CD4-positive, alpha-beta T cell treated with Interleukin-6 for 4 hours (primary cell): ENCODE data around the gene HIVEP3.
"Not testable (repeated sequence)": the region's sequence is repeated elsewhere in the genome, so short reads cannot be mapped to it uniquely, and the experiment has no call there.

Experiments
- DNase-seq: peaks from one replicate; pipeline ENCODE4 v3.0.0-alpha.2; 2020; ENCODE audit warnings: mixed read lengths

Gene HIVEP3

DNA sequence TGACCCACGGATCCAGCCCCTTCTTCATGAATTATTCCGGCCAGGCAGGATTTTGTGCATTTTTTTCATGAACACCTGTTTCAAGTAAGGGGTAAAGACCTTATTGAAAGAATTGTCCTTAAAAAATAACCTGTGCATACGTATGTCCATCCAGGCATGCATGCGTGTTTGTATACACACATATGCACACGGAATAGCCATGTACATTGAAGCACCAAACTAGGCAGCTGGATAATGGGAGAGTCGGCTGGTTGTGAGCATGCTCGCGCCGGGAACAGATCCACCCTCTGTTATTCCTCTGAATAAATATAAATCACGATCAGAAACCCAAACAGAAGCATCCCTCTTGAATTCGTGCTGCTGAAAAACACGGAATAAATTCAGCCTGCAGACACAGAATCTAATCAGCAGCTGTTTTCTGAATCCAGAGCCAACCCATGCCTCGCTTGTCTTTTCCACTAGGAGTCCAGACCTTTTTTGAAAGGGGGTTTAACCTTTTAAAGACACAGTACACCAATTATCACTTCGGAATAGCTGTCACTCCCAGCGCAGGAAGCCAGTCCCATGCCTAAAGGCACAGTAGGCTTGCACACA, at the start of gene HIVEP3:
Gene HIVEP3 (minus strand): TSS at position 473 of the 594 bp plus-strand sequence.
- DNase-seq: no peak

DNA sequence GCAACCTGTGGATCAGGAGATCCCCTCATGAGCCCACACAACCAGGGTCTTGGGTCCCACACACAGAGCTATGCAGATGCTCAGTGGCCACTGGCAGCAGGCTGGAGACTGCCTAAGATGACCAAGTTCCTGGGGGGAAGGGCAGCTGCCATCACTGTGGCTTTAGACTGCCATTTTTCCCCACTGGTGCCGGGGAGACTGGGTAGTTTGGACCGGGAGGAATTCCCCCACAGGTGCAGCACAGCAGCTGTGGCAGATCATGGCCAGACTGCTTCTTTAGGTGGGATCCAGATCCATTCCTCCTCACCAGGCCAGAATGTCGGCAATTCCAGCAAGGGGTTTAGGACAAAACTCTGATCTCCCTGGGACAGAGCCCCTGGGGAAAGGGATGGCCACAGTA, 45.7 kb upstream of the HIVEP3 start:
- no peak for DNase-seq

DNA sequence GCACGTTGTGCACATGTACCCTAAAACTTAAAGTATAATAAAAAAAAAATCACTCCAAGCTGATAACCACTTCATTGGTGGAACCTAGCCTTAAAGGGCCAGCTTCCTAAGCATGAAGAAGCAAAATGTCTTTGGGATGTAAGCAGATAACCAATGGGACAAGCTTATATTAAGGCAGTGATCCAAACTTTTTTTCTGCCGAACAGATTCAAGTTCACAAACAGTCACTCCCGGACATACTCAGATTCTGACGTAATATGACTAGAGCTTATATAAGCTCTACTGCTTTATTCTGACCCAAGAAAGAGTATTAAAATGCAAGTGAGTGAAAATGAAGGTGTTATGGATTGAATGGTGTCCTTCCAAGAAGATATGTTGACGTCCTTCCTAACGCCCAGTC, 44.9 kb upstream of the HIVEP3 start:
- no peak for DNase-seq

DNA sequence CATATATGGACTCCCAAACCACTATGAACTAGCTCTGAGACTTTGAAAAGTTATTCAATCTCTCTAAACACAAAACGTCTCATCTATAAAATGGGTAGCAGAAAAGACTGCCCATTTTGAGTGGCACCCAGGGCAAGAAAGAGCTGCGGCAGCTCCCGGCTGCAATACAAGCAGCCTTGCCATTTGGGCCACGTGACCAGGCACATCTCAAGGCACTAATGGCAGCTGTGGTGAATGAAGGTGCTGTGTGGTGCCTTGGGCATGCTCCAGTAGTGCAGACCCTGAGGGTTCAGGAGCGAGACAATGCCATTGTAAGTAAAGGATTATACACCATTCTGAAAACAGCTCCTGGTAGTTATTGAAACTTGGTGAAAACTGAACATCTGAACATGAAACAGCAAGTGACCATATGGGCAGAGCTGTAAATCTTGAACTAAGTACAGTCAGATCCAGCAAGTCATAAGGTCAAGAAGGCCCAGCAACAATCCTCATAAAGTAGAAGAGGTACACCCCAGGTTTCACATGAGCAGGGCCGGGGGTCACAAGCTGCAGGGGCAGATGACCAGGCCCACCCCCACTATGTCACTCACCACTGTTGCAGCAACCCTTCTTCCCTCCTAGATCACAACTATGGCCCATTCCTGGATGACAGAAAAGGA, 39.4 kb upstream of the HIVEP3 start:
- no peak for DNase-seq

DNA sequence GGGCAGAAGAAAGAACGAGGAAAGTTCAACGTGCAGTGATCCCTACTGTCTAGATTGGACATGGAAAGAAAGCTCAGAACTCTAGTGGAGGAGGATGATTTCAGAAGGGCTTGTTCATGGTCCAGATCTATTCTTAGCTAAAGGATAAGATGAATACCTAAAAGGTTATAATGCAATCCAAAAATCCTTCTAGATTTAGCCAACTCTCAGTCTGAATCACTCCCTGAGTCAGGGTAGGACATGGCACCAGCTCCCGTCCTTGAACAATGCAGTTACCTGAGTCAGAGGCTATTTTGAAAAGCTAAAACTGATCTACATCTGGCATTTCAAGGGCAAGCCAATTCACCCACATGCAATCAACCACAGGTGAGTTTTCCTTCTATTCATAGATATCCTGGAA, 38.8 kb upstream of the HIVEP3 start:
- DNase-seq: no peak

DNA sequence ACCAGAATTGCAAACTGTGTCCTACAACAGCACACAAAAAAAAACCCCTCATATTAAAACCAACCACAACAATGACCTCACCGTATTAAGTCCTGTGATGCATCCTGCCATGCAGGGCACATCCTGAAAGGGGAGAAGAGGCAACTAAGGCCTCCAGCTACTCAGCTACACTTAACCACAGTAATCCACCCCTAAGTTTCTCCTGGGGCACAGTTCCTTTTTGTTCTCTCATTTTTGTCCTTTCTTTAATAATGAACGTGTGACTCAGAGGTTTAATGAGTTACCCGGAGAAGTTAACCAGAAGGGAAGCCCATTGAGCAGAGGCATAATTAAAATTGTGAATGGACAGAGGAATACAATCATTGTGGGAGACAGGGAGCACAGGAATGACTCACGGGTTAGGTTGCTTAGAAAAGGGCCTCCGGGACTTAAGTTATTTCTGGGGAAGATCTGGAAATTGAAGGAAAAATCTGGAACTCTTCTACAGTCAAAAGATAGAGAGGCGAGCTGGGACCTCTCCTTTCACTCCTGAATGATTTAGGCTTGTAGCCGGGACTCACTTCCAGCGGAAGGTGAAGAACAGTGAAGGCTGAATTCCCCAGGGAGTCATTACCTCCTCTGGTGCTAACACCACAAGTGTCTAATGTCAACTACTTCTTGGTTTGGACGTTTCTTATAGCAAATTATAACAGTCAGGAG, 36.9 kb upstream of the HIVEP3 start:
- no peak for DNase-seq

DNA sequence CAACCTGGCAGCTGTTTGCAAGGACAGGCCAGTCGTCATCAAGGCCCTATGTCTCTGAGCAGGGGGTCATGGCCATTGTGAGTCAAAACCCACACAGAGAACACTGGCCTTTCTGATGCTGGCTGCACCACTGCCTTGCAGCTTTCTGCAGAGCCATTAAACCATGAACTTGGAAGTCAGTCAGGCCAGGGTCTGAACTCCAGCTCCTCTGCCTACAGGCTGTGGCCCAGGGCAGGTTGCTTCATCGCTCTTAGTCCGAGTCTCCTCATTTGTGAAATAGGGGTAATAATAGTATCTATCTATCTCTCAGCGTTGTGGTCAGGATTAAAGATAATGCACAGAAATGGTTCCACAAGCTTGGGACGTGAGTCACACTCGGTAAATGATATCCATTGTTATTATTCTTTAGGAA, 35.8 kb upstream of the HIVEP3 start:
- DNase-seq: no peak

DNA sequence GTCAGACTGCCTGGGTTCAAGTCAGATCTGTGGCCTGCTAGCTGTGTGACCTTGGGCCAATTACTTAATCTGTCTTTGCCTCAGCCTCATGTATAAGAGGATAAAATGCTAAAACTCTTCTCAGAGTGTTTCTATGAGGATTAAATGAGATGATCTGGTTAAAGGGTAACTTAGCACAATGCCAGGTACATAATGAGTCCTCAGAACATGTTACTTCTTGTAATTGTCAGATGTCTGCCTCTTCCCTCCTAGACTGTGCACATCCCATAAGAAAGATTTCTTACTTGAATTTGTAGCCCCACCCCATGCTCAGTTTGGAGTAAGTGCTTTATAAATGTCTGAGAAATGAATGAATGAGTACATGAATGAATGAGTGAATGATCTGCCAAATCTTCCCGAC, 34.6 kb upstream of the HIVEP3 start:
- DNase-seq: no peak

DNA sequence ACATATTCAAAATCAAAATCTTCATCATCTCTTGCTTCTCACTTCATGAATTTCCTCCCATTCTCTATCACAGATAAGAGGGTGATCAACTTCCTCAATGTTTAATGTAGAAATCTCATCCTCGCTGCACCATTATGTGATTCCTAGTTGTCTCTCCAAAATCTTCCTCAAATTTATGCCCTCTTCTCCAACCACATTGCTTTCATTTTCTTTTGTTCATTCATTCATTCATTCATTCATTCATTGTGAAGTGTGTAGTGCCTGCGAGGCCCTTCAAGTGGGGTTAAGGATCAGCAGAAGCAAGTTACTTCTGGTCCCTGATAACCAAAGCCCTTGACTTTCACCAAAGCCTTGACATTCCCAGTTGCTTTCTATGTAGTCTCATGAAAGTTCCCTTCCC, 33.5 kb upstream of the HIVEP3 start:
- no peak for DNase-seq

DNA sequence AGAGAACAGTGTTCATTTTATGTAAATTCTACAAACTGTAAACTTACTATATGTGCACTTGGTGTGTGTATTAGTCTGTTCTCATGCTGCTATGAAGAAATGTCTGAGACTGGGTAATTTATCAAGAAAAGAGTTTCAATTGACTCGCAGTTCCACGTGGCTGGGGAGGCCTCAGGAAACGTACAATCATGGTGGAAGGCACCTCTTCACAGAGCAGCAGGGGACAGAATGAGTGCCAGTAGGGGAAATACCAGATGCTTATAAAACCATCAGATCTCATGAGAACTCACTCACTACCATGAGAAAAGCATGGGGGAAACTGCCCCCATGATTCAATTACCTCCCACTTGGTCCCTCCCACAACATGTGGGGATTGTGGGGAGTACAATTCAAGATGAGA, 32.8 kb upstream of the HIVEP3 start:
- DNase-seq: not testable (repeated sequence)

DNA sequence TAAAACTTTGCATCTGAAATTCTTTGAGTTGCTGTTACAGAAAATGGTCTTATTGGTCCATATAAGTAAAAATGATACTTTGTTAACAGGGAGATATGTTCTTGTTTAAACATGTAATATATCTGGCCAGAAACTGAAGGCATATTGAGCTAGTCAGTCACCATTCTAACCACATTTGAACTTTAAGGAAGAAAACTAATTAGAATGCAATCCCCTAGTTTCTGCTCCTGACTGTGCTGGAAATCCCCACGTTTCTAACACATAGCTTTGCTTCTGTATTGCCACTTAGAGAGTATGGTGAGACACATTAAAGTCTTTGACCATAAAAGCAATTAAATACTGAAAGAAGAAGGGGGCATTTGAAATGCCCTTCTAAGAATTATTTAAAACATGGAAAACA, 32.1 kb upstream of the HIVEP3 start:
- no peak for DNase-seq

DNA sequence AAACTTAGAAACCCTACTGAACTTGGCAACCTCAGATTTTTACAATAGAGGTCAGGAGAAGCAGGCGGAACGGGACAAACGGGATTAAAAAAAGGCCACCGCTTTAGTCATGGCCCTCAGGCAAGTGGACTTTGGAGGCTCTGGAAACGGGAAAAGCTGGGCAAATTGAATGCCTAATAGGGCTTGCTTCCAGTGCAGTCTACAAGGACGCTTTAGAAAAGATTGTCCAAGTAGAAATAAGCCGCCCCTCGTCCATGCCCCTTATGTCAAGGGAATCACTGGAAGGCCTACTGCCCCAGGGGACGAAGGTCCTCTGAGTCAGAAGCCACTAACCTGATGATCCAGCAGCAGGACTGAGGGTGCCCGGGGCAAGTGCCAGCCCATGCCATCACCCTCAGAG, 27.2 kb upstream of the HIVEP3 start:
- not testable (repeated sequence) for DNase-seq

DNA sequence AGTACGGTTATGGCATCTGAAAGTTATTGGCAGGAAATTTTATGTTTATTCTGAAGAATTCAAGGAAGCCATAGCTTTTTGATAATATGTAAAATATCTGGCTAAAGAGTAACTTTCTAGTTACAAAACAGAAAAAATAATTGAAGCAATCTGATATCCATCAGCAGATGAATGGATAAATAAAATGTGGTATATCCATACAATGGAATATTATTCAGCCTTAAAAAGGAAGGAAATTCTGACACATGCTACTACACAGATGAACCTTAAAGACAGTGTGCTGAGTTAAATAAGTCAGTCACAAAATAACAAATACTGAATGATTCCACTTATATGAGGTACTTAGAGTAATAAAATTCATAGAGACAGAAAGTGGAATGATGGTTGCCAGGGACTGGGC, 25.0 kb upstream of the HIVEP3 start:
- DNase-seq: no peak

DNA sequence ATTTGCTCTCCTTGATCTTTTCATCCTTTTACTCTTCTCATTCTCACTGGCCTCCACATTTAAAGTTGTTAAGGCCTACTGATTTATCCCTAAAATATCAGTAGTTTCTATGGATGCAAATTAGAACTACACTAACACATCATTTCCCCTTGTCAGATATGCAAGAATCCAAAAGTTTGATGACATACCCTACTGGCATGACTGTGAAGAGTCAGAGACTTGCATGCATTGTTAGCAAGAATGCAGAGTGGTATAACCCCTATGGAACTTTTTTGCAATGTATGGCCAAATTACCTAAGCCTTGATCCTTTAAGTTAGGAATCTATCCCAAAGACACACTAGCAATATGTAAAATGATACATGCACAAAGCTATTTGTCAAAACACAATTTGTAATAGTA, 23.6 kb upstream of the HIVEP3 start:
- no peak for DNase-seq

DNA sequence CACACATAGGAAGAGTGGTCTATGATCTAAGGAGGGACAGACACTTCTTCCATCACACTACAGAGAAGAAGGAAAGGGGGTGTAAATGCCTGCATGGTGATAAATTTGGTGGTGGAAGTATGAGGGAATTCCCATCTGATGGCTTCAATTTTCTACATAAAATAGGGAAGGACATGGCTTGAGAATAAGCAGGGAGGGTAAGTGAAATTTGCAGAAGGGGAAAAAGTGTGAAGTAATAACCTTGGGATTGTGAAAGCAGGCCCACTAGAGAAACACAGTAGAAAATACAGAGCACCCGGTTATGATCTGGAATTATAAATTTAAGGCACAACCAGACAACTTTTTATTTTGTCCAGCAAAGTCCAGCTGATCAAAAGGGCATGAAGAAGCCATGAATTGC, 22.7 kb upstream of the HIVEP3 start:
- no peak for DNase-seq

DNA sequence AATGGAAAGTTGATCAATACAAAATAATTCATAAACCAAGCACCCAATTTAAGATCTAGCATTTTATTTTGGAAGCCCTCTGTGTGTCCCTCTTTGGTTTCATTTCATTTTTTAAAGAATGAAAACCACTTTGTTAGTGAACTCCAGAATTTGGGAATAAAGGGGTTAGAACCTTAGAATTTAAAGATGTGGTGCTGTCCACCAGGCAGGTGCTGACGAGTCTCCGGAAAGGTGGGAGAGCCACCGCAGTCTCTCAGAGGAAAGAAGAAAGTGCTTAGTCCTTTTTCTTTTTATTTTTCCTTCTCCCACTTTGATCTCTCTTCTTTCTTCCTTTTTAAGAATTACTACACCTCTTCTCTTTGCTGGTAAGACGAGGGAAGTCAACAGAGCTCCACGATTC, 20.5 kb upstream of the HIVEP3 start:
- DNase-seq: no peak

DNA sequence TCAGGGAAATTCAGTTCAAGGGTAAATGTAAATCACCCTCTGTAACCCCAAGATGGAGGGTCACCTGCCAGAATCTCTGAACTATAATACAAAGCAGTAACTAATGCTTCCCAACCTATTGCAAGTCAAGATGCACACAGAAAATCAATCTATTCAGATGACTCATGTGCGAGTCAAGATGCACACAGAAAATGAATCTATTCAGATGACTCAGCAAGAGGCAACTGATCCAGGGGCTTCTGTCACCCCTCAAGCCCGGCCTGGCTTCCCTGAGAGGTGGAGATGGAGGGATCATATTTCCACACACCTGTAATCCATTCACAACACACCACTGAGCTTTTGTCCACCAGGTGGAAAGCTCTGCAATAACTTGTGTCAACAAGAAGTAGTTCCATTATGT, 17.4 kb upstream of the HIVEP3 start:
- DNase-seq: no peak

DNA sequence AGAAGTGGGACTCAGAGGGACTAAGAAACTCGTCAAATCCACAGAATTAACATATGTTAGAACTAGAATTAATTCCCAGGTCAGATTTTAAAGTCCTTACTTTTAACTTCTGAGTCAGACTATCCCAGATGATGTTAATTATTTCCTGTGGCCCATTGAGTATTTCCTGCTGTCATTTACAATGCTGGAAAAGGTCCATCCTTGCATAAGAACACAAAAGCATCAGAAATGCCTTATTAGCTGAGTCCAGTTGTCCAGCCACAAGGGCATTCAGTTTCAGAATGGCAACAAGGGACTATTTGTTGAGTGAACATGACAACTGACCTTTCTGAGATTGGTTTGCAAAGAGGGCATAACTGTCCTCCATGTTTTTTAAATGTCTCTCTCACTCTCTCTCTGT, 16.5 kb upstream of the HIVEP3 start:
- no peak for DNase-seq

DNA sequence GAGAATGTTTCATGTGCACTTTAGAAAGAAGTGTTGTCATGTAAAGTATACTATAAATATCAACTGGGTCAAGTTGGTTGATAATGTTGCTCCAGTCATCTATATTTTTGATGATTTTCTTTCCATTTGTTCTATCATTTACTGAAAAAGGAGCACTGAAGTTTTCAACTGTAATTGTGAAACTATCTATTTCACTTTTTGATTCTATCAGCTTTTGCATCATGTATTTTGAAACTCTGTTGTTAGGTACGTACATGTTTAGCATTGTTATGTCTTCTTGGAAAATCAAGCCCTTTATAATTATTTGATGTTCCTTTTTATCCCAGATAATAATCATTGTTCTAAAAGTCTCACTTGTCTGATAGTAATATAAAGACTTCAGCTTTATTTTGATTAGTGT, 14.4 kb upstream of the HIVEP3 start:
- DNase-seq: no peak

DNA sequence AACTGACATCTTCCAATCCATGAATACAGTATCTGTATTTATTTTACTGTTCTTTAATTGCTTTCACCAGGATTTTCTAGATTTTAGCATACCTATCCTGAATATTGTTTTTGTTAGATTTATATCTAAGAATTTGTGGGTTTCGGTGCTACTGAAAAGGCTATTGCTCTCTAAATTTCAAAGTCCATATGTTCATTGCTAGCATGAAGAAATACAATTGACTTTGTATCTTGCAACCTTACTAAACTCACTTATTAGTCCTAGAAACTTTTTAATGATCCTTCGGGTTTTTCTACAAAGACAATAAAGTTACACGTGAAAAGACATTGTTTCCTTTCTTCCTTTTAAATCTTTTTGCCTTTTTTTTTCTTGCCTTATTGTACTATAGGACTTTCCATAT, 12.9 kb upstream of the HIVEP3 start:
- DNase-seq: no peak

DNA sequence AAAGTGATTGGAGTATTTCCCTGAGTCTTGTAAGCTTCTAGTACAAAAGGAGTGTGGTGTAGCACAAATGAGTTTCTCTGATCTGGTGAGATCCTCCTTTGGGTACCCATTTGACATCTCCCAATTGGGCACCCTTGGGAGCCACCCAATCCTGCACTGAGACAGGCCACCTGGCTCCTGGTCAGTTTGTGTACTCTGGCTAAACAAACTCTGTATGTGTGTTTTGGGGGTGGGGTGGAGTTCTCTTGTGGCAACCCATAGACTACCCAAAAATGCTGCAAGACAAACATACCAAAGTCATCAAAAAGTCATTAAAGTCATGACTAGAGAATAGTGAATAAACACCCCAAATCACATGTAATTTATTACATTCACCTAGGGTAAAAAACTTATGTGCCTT, 8.4 kb upstream of the HIVEP3 start:
- DNase-seq: no peak

DNA sequence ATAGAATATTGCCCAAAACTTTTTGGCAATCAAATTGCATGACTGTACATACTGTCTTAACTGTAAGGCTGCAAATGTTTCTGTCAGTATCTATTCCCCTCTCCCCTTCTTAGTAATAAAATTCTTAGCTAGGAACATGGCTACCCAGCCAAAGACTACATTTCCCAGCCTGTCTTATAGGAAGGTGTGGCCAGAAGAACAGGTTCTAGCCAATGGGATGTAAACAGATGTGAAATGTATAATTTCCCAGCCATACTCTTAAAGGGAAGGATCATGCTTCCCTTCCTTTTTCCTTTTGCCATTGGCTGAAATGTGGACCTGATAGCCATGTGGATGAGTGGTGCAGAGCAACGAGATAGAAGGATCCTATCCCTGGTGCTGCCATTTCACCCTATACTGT, 7.0 kb upstream of the HIVEP3 start:
- no peak for DNase-seq

DNA sequence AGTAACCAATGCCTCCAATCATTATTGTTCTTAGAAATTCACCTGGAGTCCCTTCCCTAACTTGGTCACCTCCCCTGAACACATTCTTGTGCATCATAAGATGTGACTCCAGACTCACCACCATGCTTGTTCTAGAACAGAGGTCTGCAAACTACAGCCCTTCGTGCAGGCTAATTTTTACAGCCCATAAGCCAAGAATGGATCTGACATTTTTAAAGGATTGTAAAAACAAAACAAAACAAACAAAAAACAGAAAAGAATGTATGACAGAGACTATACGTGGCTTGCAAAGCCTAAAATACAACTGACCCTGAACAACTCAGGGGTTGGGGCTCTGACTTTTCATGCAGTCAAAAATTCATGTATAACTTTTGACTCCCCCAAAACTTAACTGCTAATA, 6.2 kb upstream of the HIVEP3 start:
- no peak for DNase-seq

DNA sequence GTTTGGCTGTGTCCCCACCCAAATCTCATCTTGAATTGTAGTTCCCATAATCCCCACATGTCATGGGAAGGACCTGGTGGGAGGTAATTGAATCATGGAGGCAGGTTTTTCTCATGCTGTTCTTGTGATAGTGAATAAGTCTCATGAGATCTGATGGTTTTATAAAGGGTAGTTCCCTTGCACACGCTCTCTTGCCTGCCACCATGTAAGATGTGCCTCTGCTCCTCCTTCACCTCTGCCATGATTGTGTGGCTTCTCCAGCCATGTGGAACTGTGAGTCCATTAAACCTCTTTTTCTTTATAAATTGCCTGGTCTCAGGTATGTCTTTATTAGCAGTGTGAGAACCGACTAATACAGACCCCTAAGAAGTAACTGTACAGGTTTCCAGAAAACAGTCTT, 2.5 kb upstream of the HIVEP3 start:
- DNase-seq: not testable (repeated sequence)

DNA sequence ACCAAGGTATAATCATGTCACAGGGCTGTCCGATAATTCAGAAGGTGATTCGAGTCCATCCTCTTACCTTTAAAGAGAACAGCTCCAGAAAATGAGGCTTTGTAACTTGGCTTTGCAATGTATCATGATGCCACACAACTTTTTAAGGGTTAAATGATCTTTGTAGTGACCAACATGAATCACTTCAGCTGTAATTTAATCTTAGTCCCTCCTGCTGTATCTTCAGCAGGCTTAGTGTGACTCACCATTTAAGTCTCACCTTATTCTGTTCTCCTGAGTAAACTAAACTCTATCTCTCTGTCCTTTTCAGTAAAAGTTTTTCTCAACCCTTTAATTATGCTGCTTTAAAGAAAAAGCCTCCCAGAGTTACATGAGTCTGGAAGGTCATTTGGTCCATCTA, 1.9 kb upstream of the HIVEP3 start:
- no peak for DNase-seq
